ENCODE results near the gene NCAPH2.
"Not testable (repeated sequence)": the region's sequence is repeated elsewhere in the genome, so short reads cannot be mapped to it uniquely, and the experiment has no call there.

Gene NCAPH2

DNA sequence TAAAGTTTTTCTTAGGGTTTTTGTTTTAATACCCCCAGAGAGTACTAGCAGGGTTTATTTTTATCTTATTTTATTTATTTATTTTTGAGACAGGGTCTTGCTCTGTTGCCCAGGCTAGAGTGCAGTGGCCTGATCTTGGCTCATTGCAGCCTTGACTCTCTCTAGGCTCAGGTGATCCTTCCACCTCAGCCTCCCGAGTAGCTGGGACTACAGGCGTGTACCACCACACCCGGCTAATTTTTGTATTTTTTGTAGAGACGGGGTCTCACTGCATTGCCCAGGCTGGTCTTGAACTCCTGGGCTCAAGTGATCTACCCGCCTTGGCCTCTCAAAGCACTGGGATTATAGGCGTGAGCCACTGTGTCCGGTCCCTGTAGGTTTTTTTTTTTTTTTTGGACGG is 12.2 kb downstream of the NCAPH2 start:
- not testable (repeated sequence) for DNase-seq

DNA sequence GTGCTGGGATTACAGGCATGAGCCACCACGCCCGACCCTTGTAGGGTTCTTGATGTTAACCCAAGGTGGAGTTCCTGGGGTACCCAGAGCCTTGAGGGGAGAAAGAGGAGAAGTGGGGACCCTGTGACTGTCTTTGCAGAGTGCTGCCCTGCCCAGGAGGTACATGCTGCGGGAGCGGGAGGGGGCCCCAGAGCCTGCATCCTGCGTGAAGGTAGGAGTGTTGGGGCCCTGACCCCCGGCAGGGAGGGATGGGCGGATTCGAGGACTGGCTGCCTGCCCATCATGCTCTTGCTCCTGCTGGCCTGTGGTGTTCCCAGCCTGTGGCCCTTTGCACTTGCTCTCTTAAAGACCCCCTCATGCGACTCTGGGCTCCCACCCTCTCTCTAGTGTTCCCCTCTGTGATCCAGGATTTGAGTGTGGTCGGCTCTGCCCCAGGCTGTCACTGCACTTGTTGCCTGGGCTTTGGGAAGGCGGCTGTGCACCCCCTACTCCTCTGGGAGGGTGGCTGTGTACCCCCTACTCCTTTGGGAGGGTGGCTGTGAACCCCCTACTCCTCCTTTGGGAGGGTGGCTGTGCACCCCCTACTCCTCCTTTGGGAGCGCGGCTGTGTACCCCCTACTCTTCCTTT is 12.9 kb downstream of the NCAPH2 start:
- no peak for DNase-seq

DNA sequence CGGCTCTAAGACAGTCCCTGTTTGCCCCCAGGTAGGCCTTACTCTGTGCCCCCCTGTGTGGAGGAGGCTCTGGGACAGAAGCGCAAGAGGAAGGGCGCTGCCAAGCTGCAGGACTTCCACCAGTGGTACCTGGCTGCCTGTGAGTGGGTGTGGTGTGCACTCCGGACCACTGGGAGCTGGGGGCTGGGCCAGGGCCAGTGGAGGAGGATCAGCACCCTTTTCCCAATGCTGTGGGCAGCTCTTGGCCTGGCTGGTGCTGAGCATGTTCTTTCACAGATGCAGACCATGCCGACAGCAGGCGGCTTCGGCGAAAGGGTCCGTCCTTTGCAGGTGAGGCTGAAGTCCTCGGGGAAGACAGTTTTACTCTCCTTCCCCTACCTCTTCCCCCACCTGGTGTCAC is 13.7 kb downstream of the NCAPH2 start:
- DNase-seq, result no peak

DNA sequence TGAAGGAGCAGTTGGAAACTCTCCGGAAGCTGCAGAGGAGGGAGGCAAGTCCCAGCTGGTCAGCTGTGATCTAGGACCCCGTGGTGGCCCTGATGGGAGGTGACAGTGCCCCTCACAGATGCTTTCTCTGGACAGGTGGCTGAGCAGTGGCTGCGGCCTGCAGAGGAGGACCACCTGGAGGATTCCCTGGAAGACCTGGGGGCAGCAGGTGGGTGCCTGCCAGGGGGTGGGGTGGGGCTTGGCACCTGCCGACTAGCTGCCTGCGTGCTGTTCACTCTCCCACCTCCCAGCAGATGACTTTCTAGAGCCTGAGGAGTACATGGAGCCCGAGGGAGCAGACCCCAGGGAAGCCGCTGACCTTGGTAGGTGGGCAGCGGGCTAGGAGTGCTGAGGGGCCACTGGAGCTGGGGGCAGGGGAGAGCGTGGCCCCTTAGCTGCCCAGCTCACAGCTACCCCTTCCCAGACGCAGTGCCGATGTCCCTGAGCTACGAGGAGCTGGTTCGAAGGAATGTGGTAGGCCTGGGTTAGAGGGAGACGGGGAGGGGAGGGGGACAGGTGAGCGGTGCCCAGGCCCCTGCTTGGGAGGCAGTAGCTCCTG is 14.3 kb downstream of the NCAPH2 start:
- no peak for DNase-seq

DNA sequence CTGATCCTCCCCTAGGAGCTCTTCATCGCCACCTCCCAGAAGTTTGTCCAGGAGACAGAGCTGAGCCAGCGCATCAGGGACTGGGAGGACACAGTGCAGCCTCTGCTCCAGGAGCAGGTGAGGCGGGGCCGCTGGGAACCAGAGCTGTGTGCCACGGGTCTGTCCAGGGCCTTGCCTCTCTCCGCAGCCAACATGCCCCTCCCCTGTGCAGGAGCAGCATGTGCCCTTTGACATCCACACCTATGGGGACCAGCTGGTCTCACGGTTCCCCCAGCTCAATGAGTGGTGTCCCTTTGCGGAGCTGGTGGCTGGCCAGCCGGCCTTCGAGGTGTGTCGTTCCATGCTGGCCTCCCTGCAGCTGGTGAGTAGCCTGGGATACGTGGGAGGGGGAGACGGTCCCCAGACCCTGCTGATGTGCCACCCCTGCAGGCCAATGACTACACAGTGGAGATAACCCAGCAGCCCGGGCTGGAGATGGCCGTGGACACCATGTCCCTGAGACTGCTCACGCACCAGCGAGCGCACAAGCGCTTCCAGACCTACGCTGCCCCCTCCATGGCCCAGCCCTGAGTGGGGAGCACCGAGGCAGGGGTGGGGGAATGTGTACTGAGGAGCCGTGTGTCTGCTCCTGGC is 14.9 kb downstream of the NCAPH2 start:
- DNase-seq, result no peak

DNA sequence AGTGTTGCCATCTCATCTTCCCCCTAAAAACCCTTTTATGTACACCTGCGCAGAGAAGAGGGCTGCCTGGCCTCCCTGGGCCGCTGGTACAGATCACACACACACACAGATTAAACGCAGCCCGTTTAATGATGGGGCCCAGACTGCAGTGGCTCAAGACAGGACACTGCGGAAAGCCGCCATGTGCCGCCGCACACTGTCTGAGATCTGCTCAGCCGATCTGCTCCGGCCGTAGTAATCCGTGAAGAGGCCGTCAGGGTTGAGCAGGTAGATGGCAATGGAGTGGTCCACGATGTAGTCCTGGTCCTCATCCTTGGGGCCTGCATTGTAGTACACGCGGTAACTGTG is 15.4 kb downstream of the NCAPH2 start:
- no peak for DNase-seq

DNA sequence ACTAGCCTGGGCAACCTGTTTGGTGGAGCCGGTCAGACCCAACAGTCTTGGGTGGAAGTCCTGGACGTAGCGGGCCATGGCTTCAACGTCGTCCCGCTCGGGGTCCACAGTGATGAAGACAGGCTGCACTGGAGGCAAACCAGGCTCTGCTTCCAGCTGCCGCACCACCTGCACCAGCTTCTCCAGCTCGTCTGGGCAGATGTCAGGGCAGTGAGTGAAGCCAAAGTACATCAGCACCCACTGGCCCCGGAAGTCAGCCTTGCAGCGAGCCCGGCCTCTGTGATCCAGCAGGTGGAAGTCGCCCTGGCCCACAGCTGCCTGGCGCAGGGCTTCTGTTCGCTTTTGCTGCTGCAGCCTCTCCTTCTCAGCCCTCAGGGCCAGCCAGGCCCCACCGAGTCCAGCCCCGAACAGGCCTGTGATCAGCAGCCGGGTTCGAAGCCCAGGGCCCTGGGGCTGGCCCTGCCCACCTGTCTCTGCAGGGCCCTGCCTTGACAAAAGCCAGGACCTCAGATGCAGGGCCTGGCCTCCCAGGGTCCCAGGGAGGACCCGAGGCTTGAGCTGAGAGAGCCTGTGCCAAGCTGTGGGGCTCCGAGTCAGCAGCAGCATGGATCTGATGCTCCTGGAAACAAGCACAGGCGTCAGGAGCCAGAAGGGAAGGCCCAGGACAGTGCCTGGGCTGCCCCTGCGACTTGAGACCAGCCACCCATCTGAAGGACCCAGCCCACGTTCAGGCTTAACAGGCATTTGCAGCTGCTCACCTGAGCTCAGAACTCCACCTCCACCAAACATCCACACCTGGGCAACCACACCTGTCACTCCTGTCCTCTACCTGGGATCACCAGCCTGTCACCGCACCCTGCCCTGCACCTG is 16.0 kb downstream of the NCAPH2 start:
- DNase-seq, result no peak

DNA sequence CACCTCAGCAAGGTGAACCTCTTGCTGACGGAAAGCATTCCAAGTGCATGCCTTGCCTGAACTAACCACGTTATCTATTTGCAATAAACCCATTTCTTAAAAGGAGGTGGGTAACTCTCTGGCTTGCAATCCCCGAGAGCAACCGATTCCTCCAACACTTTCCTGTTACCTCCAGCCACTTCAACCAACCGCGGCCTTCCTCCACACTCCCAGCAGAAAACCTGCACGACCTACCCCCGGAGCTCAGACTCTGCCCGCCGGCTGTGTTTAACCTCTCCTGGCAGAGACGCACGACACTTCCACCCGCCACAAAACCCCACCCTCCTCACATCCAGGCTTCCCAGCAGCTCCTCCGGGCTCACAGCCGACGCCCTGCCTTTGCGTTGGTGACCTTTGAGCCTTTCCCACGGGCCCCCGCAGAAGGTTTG is 16.7 kb downstream of the NCAPH2 start:
- no peak for DNase-seq

DNA sequence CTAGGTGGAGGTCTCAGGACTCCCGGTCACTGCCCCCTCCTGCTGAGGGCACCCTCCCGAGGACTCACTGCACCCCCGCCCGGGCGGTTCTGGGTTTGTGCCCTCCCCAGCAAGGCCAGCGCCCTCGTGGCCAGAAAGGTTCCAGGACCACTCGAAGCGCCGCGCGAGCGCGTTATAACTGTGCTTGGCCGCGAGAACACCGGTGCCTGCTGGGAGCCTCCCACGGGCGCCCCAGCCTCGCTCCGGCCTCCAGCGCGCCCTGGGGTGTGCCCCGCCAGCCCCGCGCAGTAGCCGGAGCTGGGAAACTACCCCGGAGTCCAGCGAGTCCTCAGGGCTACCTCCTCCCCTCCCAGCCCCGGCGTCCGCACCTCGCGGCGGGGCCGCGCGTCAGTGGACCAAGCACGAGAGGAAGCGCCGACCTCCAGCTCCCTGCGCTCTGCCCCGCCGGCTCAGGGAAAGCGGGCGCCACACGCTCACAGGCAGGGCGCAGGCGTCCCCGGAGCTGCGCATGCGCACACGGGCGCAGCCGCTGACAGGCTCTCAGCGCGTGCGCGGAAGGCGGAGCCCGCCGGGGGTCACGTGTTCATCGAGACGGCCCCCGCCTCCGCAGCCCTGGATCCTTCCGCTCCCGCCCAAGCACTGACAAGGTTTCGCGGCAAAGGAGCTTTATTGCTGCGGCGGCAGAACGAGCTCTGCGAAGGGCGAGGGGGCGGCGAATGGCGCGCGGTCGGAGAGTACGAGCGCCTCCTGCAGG is 17.3 kb downstream of the NCAPH2 start, which contains the start of gene SCO2:
TSS of gene SCO2 (minus strand) at position 495 of the 754 bp plus-strand sequence. CDS start 1,187 bp downstream, outside the sequence.
- peak in 1 of 2 experiments; percentile 68 for DNase-seq

DNA sequence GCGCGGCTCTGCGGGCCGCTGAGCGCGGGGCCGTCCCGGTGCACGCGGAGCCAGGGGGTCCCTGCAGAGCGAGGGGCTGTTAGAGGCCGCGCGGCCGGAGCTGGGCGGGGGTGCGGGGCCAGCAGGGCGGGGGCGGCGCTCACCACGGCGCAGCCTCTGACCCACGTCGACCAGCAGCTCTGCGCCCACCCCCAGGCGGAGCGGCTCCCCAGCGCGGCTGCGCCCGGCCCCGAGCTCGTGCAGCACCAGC is 17.8 kb downstream of the NCAPH2 start:
- DNase-seq, result no peak

DNA sequence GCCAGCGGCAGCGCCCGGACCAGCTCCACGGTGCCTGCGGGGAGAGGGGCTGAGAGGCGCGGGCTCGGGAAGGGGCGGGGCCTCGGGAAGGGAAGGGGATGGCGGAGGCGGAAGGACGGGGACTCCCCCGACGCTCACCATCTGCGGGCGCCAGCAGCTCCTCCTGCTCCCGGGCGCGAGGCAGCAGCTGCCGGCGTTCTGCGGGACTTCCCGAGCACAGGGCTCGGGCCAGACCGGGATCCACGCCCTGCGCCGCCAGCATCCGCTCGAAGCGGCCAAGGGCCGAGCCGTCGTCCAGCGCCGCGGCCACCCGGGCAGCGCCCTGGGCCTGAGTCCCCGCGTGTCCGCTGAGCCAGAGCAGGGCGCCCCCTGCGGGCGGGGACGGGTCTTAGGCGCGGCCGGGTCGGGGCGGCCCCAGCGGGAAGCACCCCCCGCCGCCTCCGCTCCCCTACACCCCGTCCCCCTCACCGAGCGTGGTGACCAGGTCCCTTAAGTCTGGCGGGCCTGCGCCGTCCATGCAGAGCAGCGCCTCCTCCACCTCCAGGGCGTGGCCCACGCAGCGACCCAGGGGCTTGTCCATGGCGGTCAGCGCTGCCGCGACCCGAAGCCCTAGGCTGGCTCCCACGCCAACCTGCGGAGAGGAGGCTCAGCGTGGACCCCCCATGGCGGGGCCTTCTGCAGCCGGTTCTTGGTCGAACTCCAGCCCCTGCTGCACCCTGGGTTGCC is 18.2 kb downstream of the NCAPH2 start:
- DNase-seq, result no peak

DNA sequence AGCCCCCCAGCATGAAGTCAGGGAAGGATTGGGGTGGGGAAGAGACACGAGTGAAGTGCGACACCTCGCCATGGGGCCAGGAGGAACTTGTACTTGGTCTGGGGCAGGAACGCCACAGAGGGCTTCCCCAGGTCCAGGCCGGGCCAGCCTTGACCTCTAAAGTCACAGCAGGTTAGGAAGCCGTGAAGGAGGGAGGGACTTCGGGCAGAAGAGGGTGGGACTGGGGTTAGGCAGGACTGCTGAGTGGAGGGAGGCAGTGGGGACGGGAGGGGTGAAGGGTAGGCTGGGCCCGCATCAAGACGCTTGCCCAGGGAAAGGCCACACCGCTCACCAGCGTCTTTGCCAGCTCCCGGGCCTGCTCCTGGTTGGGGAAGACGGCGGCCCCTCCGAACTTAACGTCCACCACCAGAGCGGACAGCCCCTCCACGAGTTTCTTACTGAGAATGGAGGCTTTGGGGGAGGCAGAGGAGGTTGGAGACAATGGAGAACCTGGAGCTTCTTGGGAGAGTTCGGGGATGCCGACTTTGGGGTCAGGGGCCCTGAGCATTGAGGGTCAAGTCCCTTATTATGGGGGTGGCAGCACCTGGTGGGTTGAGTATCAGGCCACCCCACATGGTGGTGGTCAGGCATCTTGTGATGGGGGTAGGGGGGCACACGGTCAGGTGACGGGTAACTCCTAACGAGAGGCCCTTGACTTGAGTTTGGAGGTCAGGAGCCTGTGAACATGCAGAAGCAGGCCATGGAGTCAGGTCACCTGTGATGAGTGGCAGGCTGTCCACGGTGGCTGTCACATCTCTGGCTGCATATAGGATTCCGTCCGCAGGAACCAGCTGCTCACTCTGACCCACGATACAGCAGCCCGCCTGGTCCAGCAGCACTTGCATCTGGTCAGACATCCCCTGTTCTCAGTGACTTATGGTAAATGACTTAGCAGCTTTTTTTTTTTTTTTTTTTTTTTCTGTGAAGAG is 19.1 kb downstream of the NCAPH2 start:
- no peak for DNase-seq

DNA sequence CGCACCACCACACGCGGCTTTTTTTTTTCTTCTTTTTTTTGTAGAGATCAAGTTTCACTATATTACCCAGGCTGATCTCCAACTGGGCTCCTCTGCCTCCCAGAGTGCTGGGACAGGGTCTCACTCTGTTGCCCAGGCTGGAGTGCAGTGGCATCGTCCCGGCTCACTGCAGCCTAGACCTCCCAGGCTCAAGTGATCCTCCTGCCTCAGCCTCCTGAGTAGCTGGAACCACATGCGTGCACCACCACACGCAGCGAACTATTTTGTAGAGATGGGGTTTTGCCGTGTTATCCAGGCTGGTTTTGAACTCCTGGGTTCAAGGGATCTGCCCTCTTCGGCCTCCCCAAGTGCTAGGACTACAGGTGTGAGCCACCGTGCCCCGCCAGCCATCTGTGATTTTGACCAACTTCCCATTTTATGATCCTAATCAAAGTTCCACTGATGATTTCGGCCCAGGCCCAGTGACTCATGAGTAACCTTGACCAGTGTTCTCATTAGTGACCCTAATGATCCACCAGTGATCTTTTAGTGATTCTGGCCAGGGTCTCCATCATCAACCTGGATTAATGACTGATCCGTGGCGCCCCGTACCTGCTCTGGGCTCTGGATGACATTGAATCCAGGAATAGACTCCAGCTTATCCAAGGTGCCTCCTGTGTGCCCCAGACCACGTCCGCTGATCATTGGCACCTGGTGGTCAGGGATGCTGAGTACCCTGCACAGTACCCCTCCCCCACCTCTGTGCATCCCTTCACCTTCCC is 20.1 kb downstream of the NCAPH2 start:
- DNase-seq, result no peak

DNA sequence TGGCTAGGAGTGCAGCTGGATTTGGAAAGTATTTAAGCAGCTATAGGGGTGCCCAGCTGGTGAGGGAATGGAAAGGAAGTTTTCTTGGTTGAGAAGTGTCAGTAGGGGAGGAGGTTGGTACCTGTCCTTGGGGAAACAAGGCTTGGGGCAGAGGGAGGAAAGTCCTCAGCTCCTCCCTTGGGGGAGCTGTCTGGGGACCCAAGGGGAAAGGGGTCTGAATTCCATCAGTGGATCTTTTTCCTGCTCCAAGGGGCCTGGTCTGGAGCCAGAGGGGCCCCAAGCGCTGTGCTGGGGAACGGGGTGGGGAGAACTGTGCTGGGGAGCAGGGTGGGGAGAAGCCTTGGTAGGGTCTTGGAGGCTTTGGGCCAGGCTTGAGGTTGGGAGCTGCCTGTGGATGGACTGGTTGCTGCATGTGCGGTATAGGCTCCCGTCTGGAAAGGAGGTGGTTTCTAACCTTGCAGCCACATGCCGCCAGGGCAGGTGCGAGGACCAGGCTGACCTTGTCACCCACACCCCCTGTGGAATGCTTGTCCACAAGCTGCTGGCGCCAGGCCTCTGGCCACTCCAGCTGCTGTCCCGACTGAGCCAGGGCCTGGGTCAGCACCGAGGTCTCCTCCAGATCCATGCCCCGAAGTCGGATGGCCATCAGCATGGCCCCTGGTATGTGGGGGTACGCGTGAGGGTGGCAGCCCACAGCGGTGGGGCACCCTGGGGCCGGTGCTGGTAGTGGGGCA is 20.8 kb downstream of the NCAPH2 start:
- DNase-seq, result no peak

DNA sequence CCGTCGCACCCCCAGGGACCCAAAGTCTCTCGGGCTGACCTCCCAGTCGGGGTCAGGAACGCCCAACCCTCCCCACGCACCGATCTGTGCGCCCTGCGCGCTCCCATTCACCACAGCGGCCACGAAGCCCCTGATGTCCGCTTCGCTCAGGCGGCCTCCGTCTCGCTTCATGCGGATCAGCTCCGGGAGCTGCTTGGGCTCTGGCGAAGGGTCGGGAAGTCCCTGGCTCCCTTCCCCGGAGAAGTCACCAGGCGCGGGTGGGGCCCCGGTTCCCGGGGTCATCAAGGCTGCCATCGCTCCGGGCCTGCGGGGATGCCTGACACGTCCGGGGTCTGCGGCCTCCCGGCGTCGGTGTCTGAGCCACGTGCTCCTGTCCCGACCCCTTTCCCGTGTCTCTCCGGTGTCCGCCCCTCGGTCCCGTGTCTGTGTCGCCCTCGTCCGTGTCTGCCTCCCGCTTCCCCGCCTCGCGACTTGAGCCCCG is 21.4 kb downstream of the NCAPH2 start:
- DNase-seq, result no peak

DNA sequence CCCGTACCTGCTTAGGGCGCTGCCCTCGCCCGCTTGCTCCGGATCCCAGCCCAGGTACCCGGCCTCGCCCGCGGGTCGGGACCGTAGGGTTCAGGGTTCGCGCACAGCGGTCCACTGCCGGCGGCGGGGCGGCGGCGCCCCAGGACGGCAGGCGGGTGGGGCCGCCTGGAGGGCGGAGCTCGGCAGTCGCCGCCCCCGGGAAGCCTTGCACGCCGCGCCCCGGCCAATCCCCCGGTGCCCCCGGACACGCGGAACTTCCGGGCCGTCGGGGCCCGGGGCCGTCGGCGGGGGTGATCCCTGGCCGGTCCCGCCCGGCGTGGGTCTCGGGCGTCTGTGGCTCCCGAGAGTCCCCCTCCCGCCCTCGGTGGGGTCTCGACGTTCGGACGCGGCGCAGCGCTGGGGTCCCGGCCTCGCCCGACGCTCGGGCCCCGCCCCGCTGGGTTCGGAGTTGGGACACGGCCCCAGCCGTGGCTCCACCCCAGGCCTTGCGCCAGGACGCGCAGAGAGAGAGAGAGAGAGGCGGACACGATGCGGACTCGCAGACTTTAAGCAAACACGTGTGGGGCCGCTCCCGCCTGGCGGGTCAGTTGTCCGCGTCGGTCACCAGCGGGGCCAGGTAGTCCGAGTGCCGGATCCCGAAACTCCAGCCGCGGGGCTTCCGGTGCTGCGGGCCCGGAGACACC is 22.0 kb downstream of the NCAPH2 start, which contains the start of gene TYMP:
TSS of gene TYMP (minus strand) at position 116 of the 683 bp plus-strand sequence. CDS start 303 bp downstream, outside the sequence.
- DNase-seq, result no peak

DNA sequence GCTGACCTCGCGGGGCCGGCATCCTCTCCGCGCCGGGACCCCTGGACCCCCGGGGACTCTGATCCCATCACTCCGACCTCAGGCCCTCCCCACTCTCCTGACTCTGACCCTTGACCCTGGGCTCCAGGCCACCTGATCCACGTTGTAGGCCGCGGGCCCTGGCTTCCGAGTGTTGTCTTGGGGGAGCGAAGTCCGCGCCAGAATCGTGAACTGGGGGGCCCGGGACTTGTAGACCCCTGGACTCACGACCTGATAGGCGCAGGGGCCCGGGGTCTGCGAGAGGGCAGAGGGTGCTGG is 22.5 kb downstream of the NCAPH2 start:
- DNase-seq, result no peak

DNA sequence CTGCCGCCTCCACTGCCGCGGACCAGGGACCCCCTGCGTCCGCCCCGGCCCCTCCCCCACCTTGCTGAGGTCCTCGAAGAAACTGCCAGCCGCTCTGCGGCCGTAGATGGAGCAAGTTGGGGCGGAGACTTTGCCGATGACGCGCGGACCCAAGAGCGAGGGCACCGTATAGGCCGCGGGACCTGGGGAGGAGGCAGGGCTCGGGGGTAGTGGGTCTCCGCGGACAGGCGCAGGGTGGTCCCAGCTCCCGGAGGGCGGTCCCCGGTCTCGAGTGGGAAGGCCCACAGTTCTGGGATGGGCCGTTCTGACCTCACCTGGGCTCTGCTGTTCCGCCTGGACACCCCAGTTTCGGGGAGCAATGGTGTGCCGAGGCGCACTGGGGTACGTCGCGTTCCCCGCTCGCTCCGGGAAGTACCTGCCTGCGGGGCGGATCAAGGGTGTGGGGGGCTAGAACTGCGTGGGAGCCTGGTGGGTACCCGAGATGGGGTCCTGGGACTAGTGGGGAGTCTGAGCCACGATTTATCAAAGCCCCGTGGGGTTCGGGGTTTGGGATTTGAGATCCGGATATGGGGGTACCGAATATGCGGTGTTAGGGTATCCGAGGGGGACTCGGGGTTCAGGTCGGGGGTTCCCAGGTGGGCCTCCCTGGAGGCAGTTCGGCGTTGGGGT is 23.0 kb downstream of the NCAPH2 start:
- DNase-seq, result no peak
